Sigmoid colon (tissue), 7 donors: ENCODE data around the gene GNG2. TPM values are rescaled to one million over a fixed set of nuclear protein-coding genes. Genes with fewer than 3 reads are reported as not detected.
A peak's percentile ranks its signal among the peaks of the same experiment; 100 is the strongest.

ENCODE experiments used
- DNase-seq: peaks from one replicate; pipeline ENCODE4 v3.0.0-alpha.2; 2019
- H3K27ac ChIP-seq, 4 donors: fragments of 200-600 bp; sonication (generic); one replicate each; pipeline ENCODE4 v1.5.1; 2016 to 2019; ENCODE audit warnings: mild to moderate bottlenecking in 1 of 4
- H3K27me3 ChIP-seq, 3 donors: fragments of 200-600 bp; sonication (generic); one replicate each; pipeline ENCODE4 v1.5.1; 2019; ENCODE audit warnings: mild to moderate bottlenecking in 1 of 3
- H3K36me3 ChIP-seq, 4 donors: fragments of 200-600 bp; sonication (generic); one replicate each; pipeline ENCODE4 v1.5.1; 2016 to 2019
- H3K4me1 ChIP-seq, 4 donors: fragments of 200-600 bp; sonication (generic); one replicate each; pipeline ENCODE4 v1.5.1; 2017 to 2019
- H3K4me3 ChIP-seq, 4 donors: fragments of 200-600 bp; sonication (generic); one replicate each; pipeline ENCODE4 v1.5.1; 2017 to 2019; ENCODE audit warnings: mild to moderate bottlenecking in 2 of 4, moderate library complexity in 1 of 4
- H3K9me3 ChIP-seq, 4 donors: fragments of 200-600 bp in 3 of 4; sonication (generic) in 3 of 4; one replicate each; pipeline versions ENCODE4 v1.5.1 to v1.6.1; 2013 to 2019
- CTCF ChIP-seq, 4 experiments: fragments of 450-650 bp in 3 of 4; fragments of 200-600 bp in 1 of 4; IDR thresholded peaks; one replicate each; pipeline ENCODE4 v1.5.1; 2016 to 2019; ENCODE audit warnings: antibody characterized with exemption in 4 of 4, mild to moderate bottlenecking in 3 of 4, moderate library complexity in 2 of 4
- EP300 ChIP-seq, 4 donors: sonication (generic); formaldehyde crosslinking; IDR thresholded peaks; one replicate each; pipeline ENCODE4 v1.6.1; 2017; ENCODE audit warnings: antibody characterized with exemption in 4 of 4
- POLR2A ChIP-seq, 2 donors: fragments of 450-650 bp; IDR thresholded peaks; one replicate each; pipeline ENCODE4 v1.6.1; 2016; ENCODE audit warnings: antibody characterized with exemption in 2 of 2, mild to moderate bottlenecking in 2 of 2, moderate library complexity in 2 of 2
- POLR2AphosphoS5 ChIP-seq, 4 donors: sonication (generic); formaldehyde crosslinking; IDR thresholded peaks; one replicate each; pipeline ENCODE4 v1.6.1; 2017; ENCODE audit warnings: antibody characterized with exemption in 4 of 4
- WGBS, 2 donors: extraction: QIAGEN DNeasy Blood & Tissue Kit; methylation state at CpG; one replicate each; pipeline ENCODE4 v1.1.7; 2013; 5-methylcytosine and 5-hydroxymethylcytosine counted together
- intact Hi-C: fragments of 100-400 bp; cut with DNase I; formaldehyde crosslinking; loops from one replicate; pipeline ENCODE4 v1.15.1; 2023
- polyA plus RNA-seq, 3 donors: library from polyadenylated mRNA; stranded (reverse); fragments of 200-250 nt; gene quantifications; one replicate each; pipeline ENCODE4 v1.2.3, GENCODE V29; 2013
- total RNA-seq, 4 donors: library from RNA; depleted of rRNA; stranded (reverse); fragments of >200 nt; gene quantifications; one replicate each; pipeline ENCODE4 v1.1.0, GENCODE V29; 2016
- donor health status: healthy with polysubstance abuse.
- donor health status: Bipolar disorder and iron deficiency.
- donor health status: healthy.

Gene GNG2
- total and polyA plus RNA-seq, 7 donors = 9.5 to 44.2 (median 27.3) TPM

- H3K9me3 ChIP-seq = no peaks in the 10 kb centered on the region
- TF ChIP-seq CTCF (IDR thresholded peaks at IDR 0.05) (no peak), POLR2A (IDR thresholded peaks at IDR 0.05) (peak; percentile 80 to 82), POLR2AphosphoS5 (IDR thresholded peaks at IDR 0.05) (peak; percentile 93 to 98 (median 97))
- H3K27me3 ChIP-seq = no peaks in the 10 kb centered on the region
- H3K36me3 ChIP-seq = peaks cover 0 to 36% (median 8%) of the 10 kb centered on the region in 4 donors
- peak; percentile 97 for DNase-seq
- peak within 1 kb of the TSS; percentile 90 to 98 (median 94) for H3K4me3 ChIP-seq
- H3K27ac ChIP-seq = peak within 1 kb of the TSS; percentile 91 to 94 (median 92)
- intact Hi-C loops = loop anchor here (2.0 to 5.0 kb wide), 2 partner anchors 141 to 707 kb away; no protein-coding TSS in a partner anchor
- peaks cover 0 to 39% (median 19%) of the 10 kb centered on the region in 4 donors for H3K4me1 ChIP-seq
- 0% methylated on average over 72 of the region's 72 CpGs for WGBS, 2 donors
Measured at GRCh38 chr14:51989293-51990234, 129.2 kb downstream of the GNG2 start, which contains the start of gene RTRAF. RTRAF (plus strand) TSS chr14:51989546; CDS start chr14:51989640, 94 bp downstream.

GRCh38 chr14:51990488-51990887, 130.1 kb downstream of the GNG2 start:
- intact Hi-C loops = no loop called here
- Histone ChIP-seq H3K4me1 (peaks cover 0 to 39% (median 19%) of the 10 kb centered on the region in 4 donors), H3K9me3 (no peaks in the 10 kb centered on the region), H3K4me3 (peak overlapping the region; percentile 90 to 98 (median 94)), H3K36me3 (peaks cover 0 to 46% (median 16%) of the 10 kb centered on the region in 4 donors), H3K27ac (peak overlapping the region in 3 of 4 donors; percentile 92 to 94 (median 93)), H3K27me3 (no peaks in the 10 kb centered on the region)
- no peak for DNase-seq
- TF ChIP-seq POLR2AphosphoS5 (IDR thresholded peaks at IDR 0.05) (no peak), POLR2A (IDR thresholded peaks at IDR 0.05) (no peak), EP300 (IDR thresholded peaks at IDR 0.05) (no peak)
- 54 to 74% methylated on average over 3 of the region's 3 CpGs for WGBS, 2 donors

- no peak for DNase-seq
- Histone ChIP-seq H3K36me3 (peaks cover 0 to 54% (median 18%) of the 10 kb centered on the region in 4 donors), H3K9me3 (no peaks in the 10 kb centered on the region), H3K27ac (no peak overlapping the region), H3K4me3 (no peak overlapping the region), H3K27me3 (no peaks in the 10 kb centered on the region), H3K4me1 (peaks cover 0 to 47% (median 21%) of the 10 kb centered on the region in 4 donors)
- intact Hi-C loops = no loop called here
- TF ChIP-seq CTCF (IDR thresholded peaks at IDR 0.05) (no peak), POLR2A (IDR thresholded peaks at IDR 0.05) (no peak), EP300 (IDR thresholded peaks at IDR 0.05) (no peak), POLR2AphosphoS5 (IDR thresholded peaks at IDR 0.05) (no peak)
- 64 to 69% methylated on average over 3 of the region's 3 CpGs for WGBS, 2 donors
Measured at GRCh38 chr14:51993285-51993920, 133.0 kb downstream of the GNG2 start.

GRCh38 chr14:51996148-51996746, 135.8 kb downstream of the GNG2 start:
- no peak for DNase-seq
- H3K4me3 ChIP-seq = no peak overlapping the region
- H3K36me3 ChIP-seq = peaks cover 0 to 75% (median 18%) of the 10 kb centered on the region in 4 donors
- H3K9me3 ChIP-seq = no peaks in the 10 kb centered on the region
- H3K27ac ChIP-seq = no peak overlapping the region
- WGBS, 2 donors = 34 to 55% methylated on average over 4 of the region's 4 CpGs
- TF ChIP-seq POLR2AphosphoS5 (IDR thresholded peaks at IDR 0.05) (no peak), CTCF (IDR thresholded peaks at IDR 0.05) (peak; percentile 59 to 78 (median 64))
- intact Hi-C loops = loop anchor here (1.0 to 2.0 kb wide), 2 partner anchors 73 to 135 kb away; partner anchors contain the start of gene NID2
- H3K27me3 ChIP-seq = no peaks in the 10 kb centered on the region
- H3K4me1 ChIP-seq = peaks cover 0 to 51% (median 10%) of the 10 kb centered on the region in 4 donors
